ENCODE data around the gene MCOLN3.

Gene MCOLN3, protein sequence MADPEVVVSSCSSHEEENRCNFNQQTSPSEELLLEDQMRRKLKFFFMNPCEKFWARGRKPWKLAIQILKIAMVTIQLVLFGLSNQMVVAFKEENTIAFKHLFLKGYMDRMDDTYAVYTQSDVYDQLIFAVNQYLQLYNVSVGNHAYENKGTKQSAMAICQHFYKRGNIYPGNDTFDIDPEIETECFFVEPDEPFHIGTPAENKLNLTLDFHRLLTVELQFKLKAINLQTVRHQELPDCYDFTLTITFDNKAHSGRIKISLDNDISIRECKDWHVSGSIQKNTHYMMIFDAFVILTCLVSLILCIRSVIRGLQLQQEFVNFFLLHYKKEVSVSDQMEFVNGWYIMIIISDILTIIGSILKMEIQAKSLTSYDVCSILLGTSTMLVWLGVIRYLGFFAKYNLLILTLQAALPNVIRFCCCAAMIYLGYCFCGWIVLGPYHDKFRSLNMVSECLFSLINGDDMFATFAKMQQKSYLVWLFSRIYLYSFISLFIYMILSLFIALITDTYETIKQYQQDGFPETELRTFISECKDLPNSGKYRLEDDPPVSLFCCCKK

DNA sequence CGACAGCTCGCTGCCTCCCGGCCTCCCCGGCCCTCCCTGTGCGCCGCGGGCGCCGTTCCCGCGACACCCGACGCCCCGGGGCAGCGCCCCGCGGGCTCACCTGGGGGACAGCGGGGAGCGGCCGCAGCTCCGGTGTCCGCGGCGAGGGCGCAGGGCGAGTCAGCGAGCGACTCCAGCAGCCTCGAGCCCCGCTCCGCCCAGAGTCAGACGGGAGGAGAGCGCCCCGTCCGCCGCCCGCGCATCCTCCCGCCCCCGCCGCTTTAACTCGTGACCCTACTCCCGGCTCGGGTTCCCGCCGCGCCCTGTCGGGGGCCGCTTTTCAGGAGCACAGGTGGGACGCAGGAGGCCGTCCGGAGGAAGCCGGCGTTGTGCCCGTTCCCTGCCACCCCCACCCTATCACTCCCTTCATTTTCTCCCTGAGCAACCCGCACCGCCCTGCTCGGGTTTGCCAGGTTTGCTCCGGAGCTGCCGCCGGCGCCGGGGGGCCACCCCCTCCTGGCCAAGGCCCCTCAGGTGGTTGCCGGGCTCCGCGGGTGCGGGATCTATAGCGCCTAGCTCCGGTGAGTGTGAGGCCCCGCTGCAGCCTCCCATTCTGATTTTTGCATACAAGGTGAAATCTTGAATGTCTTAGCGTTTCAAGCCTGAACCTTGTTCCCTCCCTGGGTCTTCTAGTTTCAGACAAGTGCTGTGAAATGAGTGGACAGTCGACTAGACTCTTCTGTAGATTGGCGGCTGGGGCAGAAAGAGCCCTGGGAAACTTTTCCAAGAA, at the start of gene MCOLN3:
TSS of gene MCOLN3 (minus strand) at position 205 of the 769 bp plus-strand sequence. CDS start 3,140 bp downstream, outside the sequence.
- DNase-seq = peak; percentile 23 to 47

DNA sequence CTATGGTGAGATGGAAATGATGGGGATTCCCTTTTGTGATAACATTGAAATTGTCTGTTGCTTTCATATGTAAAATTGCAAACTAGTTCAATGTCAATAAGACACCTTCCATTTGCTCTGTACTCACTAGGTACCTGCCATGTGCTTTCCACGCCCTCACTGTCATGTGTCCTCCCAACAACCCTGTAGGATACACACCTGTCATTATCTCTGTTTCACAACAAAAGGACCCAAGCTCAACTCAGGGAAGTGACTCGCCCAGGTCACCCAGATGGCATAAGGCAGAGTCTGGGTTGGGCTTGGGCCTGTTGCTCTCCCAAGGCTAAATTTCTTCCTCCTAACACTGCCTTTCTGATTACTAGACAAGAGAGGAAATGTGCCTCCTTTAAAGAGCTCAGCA, 45.3 kb upstream of the MCOLN3 start:
- no peak for DNase-seq

DNA sequence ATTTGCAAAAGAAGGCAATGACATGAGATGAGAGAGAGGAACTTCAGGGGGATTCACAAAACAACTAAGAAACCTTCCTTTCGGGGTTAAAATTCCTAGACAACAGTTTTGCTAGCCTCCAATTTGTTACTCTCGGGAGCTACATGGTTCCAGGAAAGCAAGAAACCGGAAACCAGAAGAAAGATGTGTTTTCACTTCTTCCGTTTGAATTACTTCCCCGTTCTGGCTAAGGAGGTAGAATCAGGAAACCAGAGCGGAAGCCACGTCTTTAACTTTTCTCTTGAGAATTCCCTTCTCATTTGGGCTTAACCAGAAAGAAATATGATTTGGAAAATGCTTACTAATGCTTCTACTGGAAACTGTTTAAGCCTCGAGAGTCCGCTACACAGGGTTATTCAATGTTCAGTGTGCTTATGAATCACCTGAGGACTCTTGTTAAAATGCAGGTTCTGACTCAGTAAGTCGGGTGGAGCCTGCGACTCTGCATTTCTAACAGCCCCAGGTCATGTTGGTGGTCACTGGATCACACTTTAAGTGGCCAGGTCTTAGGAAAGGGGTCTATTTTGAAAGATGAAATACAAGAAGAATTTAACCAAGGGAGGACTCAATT, 43.5 kb upstream of the MCOLN3 start:
- no peak for DNase-seq

DNA sequence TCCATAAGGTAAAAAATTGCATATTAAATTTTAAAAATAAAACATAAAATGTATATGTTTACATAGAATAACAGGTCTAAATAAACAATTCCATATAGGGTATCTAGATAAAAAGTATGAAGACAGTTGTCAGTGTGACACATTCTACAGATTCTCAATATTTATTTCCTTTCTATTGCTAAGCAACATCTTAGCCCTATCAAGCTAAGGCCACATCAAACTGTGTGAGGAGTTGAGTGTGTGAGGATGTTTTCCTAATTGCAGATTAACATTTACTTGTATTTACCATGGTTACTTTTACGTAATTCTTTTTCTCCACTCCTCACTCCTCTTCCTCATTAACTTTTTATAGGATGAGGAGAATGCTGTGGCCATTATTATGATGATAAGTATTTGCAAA, 41.9 kb upstream of the MCOLN3 start:
- DNase-seq = no peak

DNA sequence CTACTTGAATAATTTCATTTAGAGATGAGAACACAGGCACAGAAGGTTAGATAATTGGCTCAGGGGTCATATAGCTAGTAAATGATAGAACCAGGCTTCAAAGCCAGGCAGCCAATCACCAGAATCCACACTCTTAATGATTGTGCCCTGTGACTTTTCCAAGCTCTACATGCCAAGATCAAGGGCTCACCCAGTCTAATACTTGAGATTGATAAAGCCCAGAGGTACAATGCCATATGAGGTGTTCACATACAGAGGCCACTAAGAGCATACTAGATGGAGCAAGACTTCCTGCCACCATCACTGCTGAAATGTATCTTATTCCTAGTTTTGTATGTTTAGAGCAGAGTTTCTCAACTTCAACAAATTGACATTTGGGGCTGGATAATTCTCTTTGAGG, 40.9 kb upstream of the MCOLN3 start:
- no peak for DNase-seq

DNA sequence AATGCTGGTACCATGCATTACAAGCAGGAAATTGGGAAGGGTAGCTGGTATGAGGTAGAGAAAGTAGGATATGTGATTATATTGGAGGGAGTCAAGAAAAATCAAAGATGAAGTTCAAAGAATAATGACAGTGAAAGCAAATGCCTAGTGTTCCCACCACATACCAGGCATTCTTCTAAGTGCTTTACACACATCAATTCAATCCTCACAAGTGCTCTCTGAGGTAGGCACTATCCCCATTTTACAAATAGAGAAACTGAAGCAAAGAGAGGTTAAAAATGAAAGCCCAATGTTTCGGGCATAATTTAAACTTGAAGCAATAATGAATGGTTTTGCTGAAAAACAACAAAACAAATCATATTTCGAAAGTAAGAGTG, 40.1 kb upstream of the MCOLN3 start:
- DNase-seq = no peak

DNA sequence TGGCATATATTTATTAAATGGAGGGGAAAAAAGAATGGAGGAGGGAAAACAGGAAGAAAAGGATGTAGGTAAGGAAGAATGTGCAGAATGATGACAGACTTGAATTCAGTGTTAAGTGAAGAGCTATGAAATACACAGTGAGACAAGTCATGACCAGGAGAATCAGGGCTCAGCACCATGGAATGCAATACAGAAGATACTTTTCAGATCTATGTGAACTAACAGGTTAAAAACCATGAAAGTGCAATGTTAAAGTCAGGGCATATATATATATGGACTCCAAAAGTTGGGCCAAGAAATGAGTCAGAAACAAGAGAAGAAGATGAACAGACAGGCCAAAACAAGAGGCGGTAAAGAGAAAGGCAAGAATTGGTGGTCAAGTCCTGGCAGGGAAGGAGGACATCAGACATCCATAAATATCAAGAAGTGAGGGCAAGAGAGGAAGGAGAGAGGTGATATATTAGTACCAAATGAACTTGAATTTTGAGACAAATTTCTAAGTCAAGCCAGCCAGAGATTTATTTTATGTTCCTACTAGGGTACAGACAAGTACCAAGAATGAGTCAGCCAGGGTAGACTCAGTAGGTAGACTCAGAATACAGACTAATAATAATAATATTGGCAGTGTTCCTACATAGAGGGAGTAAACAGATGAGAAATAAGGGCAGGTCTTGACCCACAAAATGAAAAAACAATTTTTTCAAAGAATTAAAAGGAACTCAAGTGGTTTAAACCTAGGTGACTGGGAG, 39.5 kb upstream of the MCOLN3 start:
- no peak for DNase-seq

DNA sequence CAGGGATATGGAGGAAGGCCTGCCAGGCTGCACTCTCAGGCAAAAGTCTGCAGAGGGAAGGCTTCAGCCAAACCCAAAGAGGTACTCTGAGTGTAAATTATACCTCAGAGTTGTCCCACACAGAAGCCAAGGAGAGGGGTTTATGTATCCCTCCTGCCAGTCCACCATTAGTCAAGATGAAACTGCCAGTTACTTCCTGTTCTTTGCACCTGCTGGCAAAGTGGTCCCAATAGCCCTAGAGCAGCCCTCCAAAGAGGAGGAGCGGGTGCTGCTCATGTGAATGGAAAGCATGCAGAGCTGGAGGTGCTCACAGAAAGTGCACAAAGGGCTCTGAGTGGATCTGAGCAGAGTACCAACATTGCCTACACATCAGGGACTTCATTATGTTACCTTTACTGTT, 37.1 kb upstream of the MCOLN3 start:
- DNase-seq = no peak

DNA sequence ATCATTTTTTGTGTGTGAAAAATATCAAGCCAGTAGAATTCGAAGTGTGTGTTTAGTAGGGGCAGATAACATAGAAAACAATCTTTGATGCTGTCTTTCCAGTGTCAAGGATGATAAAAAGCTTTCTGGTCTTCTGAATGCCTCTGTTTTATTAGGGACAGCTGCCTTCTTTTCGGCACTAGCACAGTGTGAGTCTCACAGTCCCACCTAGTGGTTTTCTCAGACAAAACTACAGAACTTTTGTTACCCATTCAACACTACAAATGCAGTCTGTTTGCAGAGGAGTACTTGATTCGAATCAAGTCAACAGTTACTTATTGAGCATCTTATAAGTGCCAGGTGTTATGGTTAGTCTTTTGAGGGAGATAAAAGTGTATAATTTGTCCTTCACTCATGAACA, 30.6 kb upstream of the MCOLN3 start:
- peak in 1 of 2 experiments; percentile 33 for DNase-seq

DNA sequence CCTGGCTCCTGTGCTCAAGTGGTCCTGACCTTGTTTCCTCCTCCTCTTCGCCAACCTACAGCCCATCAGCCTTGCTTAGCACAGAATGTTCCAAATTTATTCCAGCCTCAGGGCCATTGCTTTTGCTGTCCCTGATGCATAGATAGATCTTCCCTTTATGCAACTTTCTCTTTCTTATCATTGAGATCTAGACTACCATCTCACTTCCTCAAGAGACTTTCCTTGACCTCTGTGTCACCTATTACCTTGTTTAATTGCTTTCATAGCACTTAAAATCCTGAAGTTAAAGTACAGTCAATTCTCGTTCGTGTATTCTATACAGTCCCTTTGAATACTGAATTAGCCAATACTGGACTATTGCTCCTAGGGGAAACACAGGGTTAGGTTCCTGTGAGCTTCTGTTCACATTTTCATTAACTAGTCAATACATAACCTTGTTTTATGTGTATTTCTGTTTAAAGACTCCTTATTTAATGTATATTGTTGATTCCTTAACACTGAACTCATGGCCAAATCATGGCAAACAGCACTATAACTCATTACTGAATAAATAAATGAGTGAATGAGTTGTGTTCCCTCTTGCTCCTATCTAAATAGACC, 26.2 kb upstream of the MCOLN3 start:
- DNase-seq = no peak

DNA sequence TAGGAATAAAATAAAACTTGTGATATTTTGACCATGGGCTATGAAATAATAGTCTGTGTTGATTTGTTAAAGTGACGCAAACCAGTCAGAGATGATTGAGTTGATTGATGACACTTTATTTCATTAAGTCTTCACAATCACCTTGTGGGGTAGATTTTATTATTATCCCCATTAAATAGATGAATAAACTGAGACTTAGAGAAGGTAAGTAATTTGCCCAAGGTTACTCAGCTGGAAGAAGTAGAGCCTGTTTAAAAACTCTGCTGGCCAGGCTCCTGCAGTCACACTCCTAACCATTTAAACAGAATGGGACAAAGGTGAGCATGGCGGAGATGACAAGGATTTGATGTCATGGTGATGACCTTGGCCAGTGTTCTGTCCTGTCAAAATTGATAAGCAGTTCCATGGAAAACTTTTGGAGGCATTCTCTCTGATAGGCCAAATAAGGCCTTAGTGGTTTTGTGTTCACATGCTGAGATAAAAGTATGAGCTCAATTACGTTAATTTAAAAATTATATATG, 22.7 kb upstream of the MCOLN3 start:
- no peak for DNase-seq

DNA sequence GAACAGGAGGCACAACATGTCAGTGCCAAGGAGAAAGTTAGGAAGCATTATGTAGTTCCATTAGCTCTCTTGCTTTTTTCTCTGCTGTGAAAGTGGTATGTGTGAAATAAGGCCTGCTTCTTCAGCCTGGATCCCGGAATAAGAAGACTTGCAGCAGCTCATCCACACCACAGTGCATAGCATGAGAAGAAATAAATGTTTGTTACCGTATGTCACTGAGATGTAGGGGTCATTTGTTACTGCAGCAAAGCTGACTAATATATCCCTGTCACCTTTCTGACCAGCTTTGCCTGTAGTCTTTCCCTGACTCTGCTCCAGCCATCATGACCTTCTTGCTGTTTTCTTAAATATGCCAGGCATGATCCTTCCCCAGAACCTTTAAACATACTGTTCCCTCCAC, 20.5 kb upstream of the MCOLN3 start:
- no peak for DNase-seq

DNA sequence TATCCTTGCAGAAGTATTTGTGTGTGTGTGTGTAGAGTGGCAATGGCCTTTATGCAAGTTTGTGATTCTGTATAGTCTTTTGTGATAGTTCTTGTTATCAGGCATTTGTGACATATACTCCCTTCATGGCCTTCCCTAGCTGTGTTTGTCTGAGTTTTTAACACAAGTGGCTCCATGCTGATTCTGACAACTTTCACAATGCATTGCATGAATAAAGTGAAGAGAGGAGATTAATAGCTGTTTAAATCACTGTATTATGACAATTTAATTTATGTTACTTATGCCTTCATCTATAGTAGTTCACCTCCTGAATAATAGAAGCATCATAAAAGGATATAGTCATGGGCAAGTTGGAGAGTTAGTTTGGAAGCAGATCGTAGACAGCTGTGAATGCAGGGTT, 17.2 kb upstream of the MCOLN3 start:
- DNase-seq = no peak

DNA sequence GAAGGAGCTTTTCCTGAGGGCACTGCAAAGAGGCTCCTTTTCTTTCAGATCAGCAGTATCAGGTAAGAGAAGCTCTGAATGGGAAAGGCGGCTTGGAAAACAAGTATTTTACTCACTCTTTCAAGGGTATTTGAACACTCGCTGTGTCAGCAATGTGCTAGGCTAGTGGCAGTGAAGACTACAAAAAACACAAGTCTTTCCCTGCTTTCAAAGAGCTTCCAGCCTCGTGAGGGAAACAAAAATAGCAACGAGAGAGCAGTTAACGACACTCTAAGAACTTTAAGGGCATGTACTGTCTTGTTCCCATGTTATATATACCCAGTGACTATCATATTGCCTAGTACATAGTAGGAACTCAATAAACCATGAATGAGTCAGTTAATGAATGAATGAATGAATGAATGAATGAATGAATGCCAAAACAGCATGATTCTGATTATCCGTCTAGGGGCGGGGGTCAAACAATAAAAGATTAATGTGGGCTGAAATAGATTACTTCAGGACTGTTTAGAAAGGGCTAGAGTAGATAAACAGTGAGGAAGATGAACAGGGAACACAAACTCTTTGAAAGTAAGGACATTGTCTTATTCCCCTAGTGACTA, 14.2 kb upstream of the MCOLN3 start:
- no peak for DNase-seq

DNA sequence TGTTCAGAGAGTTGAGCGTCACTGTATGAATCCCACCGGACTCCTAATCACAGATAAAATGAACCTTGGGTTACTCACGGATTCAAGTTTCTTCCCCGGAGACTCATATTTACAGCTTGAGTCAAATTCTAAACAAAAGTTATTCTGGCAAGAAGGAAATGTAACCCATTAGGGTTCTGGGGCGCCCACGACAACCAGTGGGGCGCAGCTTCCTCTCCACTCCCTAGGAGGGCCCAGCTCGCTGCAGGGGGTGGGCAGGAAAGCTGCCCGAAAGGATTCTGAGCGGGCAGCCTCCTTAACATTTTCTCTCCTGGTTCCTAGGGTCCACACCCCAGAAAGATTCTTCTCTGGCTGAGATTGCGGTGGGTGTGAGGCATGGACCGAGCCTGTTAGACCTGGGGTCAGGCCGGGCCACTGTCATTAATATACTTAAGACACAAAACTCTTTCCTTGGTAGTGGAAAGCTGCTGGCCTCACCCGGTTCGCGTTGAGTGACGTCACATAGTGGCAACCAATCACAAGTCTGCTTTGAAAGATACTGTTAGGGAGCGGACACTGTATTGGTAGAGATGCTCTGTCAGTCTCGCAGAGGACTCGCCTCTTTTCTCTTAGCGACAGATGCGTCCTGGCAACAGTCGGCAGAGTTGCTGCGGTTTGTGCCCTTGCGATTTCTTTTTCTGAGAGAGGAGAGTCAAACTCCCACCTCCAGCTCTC, 13.6 kb upstream of the MCOLN3 start:
- peak; percentile 81 to 93 for DNase-seq

DNA sequence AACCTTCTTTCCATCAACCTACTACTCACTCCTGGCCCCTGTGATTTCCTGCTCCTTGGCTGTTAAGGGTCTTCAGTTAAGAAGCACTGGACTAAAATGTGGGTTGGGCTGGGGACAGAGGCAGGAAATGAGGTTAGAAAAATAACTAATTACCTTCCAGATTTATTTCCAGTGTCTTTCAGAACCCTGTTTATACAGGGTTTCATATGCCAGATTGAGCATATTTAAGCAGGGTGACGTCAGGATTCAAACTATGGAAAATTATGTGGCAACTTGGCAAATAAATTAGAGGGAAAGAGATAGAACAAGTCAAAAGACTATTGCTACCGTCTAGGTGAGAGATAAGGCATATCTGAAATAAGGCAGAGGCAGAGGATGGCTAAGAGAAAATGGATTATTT, 11.7 kb upstream of the MCOLN3 start:
- no peak for DNase-seq

DNA sequence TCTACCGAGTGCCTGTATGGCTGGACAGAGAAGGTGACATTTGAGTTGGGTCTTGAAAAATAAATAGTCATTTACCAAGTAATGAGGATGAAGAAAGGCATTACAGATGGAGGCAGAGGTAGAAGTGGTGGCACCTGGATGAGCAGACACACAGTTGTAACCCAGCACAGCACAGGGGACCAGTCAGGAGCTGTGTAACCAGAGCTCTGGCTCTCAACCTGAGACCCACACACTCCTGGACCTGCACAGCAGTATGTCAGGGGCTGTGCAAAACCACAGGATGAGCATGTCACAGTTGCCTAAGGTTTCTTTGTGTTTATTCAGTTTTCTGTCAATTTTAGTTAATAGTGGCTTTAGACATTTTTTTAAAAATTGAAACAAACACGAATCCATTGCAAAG, 11.3 kb upstream of the MCOLN3 start:
- DNase-seq = no peak

DNA sequence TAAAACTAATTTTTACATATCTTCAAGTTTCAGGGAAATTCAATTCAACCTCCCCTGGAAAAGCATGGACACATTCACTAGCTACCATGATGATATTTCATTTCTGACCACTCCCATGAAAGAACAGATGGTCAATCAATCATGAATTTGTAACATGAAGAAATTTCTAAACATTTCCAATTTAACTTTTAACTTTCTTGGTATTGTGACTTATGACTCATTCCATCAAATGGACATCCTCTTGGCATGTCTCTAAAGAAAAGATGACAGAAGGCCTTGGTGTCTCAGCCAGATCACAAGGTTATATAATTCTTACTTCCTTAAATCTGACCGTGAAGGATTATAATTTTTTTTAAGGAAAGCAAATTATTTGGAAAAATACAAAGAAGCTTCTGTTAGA, 10.5 kb upstream of the MCOLN3 start:
- no peak for DNase-seq

DNA sequence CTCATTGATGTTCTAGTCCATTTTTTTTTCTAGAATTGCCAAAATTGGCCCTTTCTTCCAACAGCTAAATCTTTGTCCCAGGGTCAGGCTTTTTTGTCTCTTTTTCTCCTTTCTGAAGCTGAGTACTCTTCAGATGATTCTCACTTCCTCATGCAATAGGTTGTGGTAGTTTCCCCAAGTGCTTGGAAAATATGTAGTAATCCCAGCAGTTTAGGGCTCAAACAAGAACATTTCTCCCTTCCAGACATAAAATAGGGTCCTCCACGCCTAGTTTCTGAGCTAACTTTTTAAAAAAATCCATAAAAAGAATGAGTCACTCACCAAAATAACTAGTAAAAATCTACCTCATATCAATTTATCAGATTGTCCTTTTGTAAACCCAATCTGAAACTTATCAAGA, 10.0 kb upstream of the MCOLN3 start:
- no peak for DNase-seq

DNA sequence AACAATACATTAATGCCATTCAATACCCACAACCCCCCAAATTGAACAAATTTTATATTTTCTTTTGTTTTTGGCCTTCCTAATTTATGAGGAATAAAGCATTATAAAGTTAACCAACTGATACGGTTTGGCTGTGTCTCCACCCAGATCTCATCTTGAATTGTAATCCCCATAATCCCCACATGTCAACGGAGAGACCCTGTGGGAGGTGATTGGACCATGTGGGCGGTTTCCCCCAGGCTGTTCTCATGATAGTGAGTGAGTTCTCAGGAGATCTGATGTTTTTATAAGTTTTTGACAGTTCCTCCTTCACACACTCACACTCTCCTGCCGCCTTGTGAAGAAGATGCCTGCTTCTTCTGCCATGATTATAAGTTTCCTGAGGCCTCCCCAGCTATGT, 6.4 kb upstream of the MCOLN3 start:
- peak; percentile 19 to 45 for DNase-seq

DNA sequence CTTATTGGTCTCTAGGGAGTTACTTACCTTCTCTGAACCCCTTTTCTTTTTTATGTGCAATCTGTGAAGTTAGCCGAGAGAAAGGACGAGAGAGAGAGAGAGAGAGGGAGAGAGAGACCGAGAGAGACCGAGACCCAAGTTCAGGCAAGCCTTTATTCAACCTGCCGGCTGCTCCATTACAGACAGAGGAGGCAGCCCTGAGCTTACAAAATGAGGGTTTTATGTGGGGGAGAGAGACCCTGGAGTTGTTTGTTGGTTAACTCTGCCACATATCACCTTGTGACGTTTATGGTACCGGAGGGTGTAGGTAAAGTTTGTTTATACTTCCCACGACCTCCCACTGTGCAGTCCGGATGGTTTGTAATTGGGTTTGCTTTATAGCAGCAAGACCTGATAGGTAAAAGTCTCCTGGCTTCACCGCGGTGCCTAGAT, 1.5 kb upstream of the MCOLN3 start:
- no peak for DNase-seq

Data from NCI-H524 (cell line).